Lower lobe of right lung (tissue), 2 donors: ENCODE measurements around the gene UCN3. TPM values are rescaled to one million over a fixed set of nuclear protein-coding genes. Genes with fewer than 3 reads are reported as not detected.
"Not testable (repeated sequence)": the region's sequence is repeated elsewhere in the genome, so short reads cannot be mapped to it uniquely, and the experiment has no call there.

Experiments
- ATAC-seq, 2 donors: fragments of 200-7000 bp; cut with Tn5 transposase; one replicate each; pipeline ENCODE4 v1.9.1; 2020 to 2022; ENCODE audit warnings: mild to moderate bottlenecking in 2 of 2, moderate library complexity in 2 of 2
- DNase-seq: peaks from one replicate; pipeline ENCODE4 v3.0.0-alpha.2; 2020
- H3K27ac ChIP-seq: fragments of 200-600 bp; one replicate; pipeline ENCODE4 v1.8.0; 2022
- H3K27me3 ChIP-seq: fragments of 200-600 bp; one replicate; pipeline ENCODE4 v1.8.0; 2022; ENCODE audit warnings: low read depth
- H3K36me3 ChIP-seq: fragments of 200-600 bp; one replicate; pipeline ENCODE4 v1.8.0; 2022; ENCODE audit warnings: mild to moderate bottlenecking
- H3K4me1 ChIP-seq: fragments of 200-600 bp; one replicate; pipeline ENCODE4 v1.8.0; 2022
- H3K4me3 ChIP-seq: fragments of 200-600 bp; one replicate; pipeline ENCODE4 v1.8.0; 2022; ENCODE audit warnings: mild to moderate bottlenecking
- H3K9me3 ChIP-seq: fragments of 200-600 bp; one replicate; pipeline ENCODE4 v1.8.0; 2022
- intact Hi-C: fragments of 100-400 bp; cut with DNase I; formaldehyde crosslinking; loops from one replicate; pipeline ENCODE4 v1.11.0; 2022
- total RNA-seq: library from RNA; stranded (reverse); fragmentation: NEBNext Ultra II Directional; extraction: Animal tissue kit (Norgen Biotek cat#: 25700); gene quantifications from one replicate; pipeline ENCODE4 v1.2.1, GENCODE V29; 2021
- TF ChIP-seq, protein P1 (sequence below): fragments of 200-600 bp; IDR thresholded peaks from one replicate; pipeline ENCODE4 v1.8.0; 2022; ENCODE audit warnings: antibody characterized with exemption, mild to moderate bottlenecking
- donor health status: DM: no; HTN: yes; CAD: no; lungs with severe emphysema.

Gene UCN3
- total RNA-seq, 1 donor from 2014 or later = 0.53 TPM

GRCh38 chr10:5406918-5407317 is 42.2 kb downstream of the UCN3 start:
- TF ChIP-seq, protein P1, sequence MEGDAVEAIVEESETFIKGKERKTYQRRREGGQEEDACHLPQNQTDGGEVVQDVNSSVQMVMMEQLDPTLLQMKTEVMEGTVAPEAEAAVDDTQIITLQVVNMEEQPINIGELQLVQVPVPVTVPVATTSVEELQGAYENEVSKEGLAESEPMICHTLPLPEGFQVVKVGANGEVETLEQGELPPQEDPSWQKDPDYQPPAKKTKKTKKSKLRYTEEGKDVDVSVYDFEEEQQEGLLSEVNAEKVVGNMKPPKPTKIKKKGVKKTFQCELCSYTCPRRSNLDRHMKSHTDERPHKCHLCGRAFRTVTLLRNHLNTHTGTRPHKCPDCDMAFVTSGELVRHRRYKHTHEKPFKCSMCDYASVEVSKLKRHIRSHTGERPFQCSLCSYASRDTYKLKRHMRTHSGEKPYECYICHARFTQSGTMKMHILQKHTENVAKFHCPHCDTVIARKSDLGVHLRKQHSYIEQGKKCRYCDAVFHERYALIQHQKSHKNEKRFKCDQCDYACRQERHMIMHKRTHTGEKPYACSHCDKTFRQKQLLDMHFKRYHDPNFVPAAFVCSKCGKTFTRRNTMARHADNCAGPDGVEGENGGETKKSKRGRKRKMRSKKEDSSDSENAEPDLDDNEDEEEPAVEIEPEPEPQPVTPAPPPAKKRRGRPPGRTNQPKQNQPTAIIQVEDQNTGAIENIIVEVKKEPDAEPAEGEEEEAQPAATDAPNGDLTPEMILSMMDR = no peak
- DNase-seq = no peak

GRCh38 chr10:5410787-5411186 is 46.0 kb downstream of the UCN3 start:
- H3K4me1 ChIP-seq, H3K27me3 ChIP-seq, DNase-seq, intact Hi-C loops, H3K4me3 ChIP-seq, H3K27ac ChIP-seq, ATAC-seq, H3K9me3 ChIP-seq, H3K36me3 ChIP-seq: not testable (repeated sequence)

More at GRCh38 chr10:5406918-5407317, 42.2 kb downstream of the UCN3 start:
- Histone ChIP-seq H3K4me1 (peaks cover 2% of the 10 kb centered on the region), H3K27ac (no peak overlapping the region), H3K27me3 (no peaks in the 10 kb centered on the region), H3K36me3 (no peaks in the 10 kb centered on the region), H3K9me3 (no peaks in the 10 kb centered on the region), H3K4me3 (no peak overlapping the region)
- intact Hi-C loops = no loop called here
- no peak for ATAC-seq

GRCh38 chr10:5411941-5412276 is 47.1 kb downstream of the UCN3 start:
- H3K36me3 ChIP-seq = no peaks in the 10 kb centered on the region
- peaks cover 6% of the 10 kb centered on the region for H3K4me1 ChIP-seq
- TF ChIP-seq, protein P1 = no peak
- H3K27ac ChIP-seq = no peak overlapping the region
- ATAC-seq (no peak), DNase-seq (no peak)
- no peaks in the 10 kb centered on the region for H3K27me3 ChIP-seq
- peak overlapping the region; percentile 71 for H3K4me3 ChIP-seq
- intact Hi-C loops = no loop called here
- H3K9me3 ChIP-seq = no peaks in the 10 kb centered on the region

DNA sequence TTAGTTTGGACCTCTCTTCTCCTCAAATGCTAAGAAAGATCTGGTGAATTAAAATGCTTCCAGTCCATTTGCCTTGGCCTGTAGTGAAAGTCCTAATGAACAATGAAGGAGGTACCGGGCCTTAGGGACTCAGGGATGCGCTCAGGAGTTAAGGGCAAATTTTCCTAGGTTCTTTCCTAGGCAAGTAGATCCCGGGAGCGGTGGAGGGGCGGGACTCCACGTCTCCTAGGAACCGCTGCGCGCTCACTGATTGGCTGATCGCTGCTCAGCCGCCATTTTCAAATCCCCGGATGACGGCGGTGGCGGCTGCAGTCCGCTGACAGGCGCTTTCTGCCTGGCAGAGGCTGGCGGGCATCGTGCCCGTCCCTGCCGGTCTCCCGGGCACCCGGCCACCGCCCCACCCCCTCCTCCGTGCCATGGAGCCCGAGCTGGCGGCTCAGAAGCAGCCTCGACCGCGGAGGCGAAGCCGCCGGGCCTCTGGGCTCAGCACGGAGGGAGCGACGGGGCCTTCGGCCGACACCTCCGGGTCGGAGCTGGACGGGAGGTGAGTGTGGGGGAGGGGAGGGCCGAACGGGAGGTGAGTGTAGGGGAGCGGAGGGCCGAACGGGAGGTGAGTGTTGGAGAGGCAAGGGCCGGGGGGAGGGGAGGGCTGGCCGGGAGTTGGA is 47.6 kb downstream of the UCN3 start, which contains the start of gene NET1:
Gene NET1 (plus strand): TSS at position 281 of the 665 bp plus-strand sequence. CDS start 136 bp downstream, at position 417.
- H3K27me3 ChIP-seq = no peaks in the 10 kb centered on the region
- no peaks in the 10 kb centered on the region for H3K36me3 ChIP-seq
- peak within 1 kb of the TSS; percentile 71 for H3K4me3 ChIP-seq
- no peaks in the 10 kb centered on the region for H3K9me3 ChIP-seq
- ATAC-seq (peak; percentile 97 to 99), DNase-seq (peak; percentile 87)
- TF ChIP-seq, protein P1 = no peak
- intact Hi-C loops = no loop called here
- H3K4me1 ChIP-seq = peaks cover 6% of the 10 kb centered on the region
- no peak within 1 kb of the TSS for H3K27ac ChIP-seq

DNA sequence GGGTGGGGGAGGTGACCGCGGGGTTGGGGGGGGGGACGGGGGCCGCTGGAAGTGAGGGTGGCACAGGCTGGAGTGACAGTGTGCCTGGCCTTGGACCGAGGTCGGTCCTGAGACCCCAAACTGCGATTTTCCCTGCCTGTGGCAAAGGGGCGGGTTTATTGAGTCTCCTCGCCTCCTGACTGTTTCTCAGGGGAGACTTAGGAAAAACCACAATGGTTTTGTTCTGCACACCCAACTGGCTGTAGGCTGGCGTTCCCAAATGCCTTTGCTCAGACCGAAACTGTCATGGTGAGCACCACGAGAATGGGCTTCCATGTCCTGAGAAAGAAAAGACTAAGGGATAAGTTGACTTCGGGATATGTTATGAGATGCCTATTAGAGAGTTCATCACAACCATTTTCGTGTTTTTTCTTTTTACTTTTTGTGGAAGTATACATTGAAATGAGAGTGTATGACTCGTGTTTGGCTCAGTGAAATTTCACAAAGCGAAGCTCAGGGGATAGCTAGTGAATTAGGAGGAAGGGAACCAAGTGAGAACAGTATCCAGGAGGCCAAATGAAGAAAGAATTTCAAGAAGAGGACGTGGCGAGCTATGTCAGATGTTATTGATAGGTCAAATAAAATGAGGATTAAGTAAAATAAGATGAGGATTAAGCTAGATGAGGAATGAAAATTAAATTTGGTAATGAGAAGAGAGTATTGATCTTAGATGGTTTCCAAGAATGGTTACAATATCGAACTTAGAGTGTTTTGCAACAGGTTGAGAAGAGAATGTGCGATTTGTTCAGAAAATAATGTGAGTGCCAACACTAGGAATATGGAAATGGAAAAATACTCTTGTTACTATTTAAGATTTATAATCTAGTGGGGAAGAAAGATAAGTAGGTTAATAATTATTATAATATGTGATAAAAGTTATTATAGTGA is 48.5 kb downstream of the UCN3 start:
- intact Hi-C loops = no loop called here
- H3K27ac ChIP-seq = no peak overlapping the region
- no peak for DNase-seq
- TF ChIP-seq, protein P1 = no peak
- H3K36me3 ChIP-seq = no peaks in the 10 kb centered on the region
- peak; percentile 28 to 47 for ATAC-seq
- H3K4me3 ChIP-seq = peak overlapping the region; percentile 71
- H3K4me1 ChIP-seq = peaks cover 6% of the 10 kb centered on the region
- no peaks in the 10 kb centered on the region for H3K27me3 ChIP-seq
- no peaks in the 10 kb centered on the region for H3K9me3 ChIP-seq

DNA sequence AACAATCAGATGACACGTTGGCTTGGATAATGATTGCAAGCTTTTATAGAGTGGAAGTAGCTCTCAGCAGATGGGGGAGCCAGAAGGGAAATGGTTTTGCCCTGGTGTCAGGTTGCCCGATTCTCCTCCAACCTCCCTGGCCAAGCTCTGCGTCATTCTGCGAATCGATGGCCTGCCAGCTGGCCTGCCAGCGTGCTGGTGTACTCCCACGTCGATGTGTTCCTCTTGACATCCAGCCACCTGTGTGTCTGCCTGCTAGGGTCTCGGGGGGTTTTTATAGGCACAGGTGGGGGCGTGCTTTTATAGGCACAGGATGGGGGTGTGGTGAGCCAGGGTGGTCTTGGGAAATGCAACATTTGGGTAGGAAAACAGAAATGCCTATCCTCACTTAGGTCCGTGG is 52.2 kb downstream of the UCN3 start:
- DNase-seq (no peak), ATAC-seq (no peak)
- Histone ChIP-seq H3K9me3 (no peaks in the 10 kb centered on the region), H3K4me3 (no peak overlapping the region), H3K27me3 (no peaks in the 10 kb centered on the region), H3K4me1 (peaks cover 3% of the 10 kb centered on the region), H3K36me3 (no peaks in the 10 kb centered on the region), H3K27ac (no peak overlapping the region)
- TF ChIP-seq, protein P1 = no peak
- intact Hi-C loops = no loop called here
